ENCODE measurements around the gene DNAL1. TPM values are rescaled to one million over a fixed set of nuclear protein-coding genes. Genes with fewer than 3 reads are reported as not detected.
"Not testable (repeated sequence)": the region's sequence is repeated elsewhere in the genome, so short reads cannot be mapped to it uniquely, and the experiment has no call there.

DNAL1 gene
- total RNA-seq, 1 donor from 2014 or later = 5.2 TPM

GRCh38 chr14:73694083-73694482, 49.3 kb downstream of the DNAL1 start:
- Histone ChIP-seq H3K4me3 (ENCODE audit: low read length in 3 of 3) (no peak overlapping the region), H3K27me3 (ENCODE audit: control insufficient read depth in 3 of 3, insufficient read depth in 3 of 3, low read length in 3 of 3) (no peaks in the 10 kb centered on the region), H3K36me3 (ENCODE audit: control insufficient read depth in 3 of 3, insufficient read depth in 3 of 3, low read length in 3 of 3) (peaks cover 0 to 5% (median 3%) of the 10 kb centered on the region in 3 donors), H3K9ac (ENCODE audit: low read depth in 1 of 3, low read length in 3 of 3) (no peak overlapping the region), H3K4me1 (ENCODE audit: control insufficient read depth in 3 of 3, insufficient read depth in 3 of 3, low read length in 3 of 3) (no peaks in the 10 kb centered on the region), H3K9me3 (ENCODE audit: control insufficient read depth in 3 of 3, low read length in 3 of 3) (no peaks in the 10 kb centered on the region), H3K27ac (ENCODE audit: low read depth, low read length) (no peak overlapping the region)

GRCh38 chr14:73695082-73695481, 50.3 kb downstream of the DNAL1 start:
- Histone ChIP-seq H3K9ac (ENCODE audit: low read depth in 1 of 3, low read length in 3 of 3) (no peak overlapping the region), H3K4me3 (ENCODE audit: low read length in 3 of 3) (no peak overlapping the region), H3K27ac (ENCODE audit: low read depth, low read length) (no peak overlapping the region), H3K27me3 (ENCODE audit: control insufficient read depth in 3 of 3, insufficient read depth in 3 of 3, low read length in 3 of 3) (no peaks in the 10 kb centered on the region), H3K4me1 (ENCODE audit: control insufficient read depth in 3 of 3, insufficient read depth in 3 of 3, low read length in 3 of 3) (no peaks in the 10 kb centered on the region), H3K9me3 (ENCODE audit: control insufficient read depth in 3 of 3, low read length in 3 of 3) (no peaks in the 10 kb centered on the region), H3K36me3 (ENCODE audit: control insufficient read depth in 3 of 3, insufficient read depth in 3 of 3, low read length in 3 of 3) (peaks cover 0 to 3% (median 0%) of the 10 kb centered on the region in 3 donors)

GRCh38 chr14:73695997-73696396, 51.2 kb downstream of the DNAL1 start:
- no peak overlapping the region for H3K4me3 ChIP-seq (ENCODE audit: low read length in 3 of 3)
- peaks cover 0 to 3% (median 0%) of the 10 kb centered on the region in 3 donors for H3K36me3 ChIP-seq (ENCODE audit: control insufficient read depth in 3 of 3, insufficient read depth in 3 of 3, low read length in 3 of 3)
- no peaks in the 10 kb centered on the region for H3K4me1 ChIP-seq (ENCODE audit: control insufficient read depth in 3 of 3, insufficient read depth in 3 of 3, low read length in 3 of 3)
- H3K9me3 ChIP-seq (ENCODE audit: control insufficient read depth in 3 of 3, low read length in 3 of 3) = no peaks in the 10 kb centered on the region
- no peak overlapping the region for H3K9ac ChIP-seq (ENCODE audit: low read depth in 1 of 3, low read length in 3 of 3)
- no peak overlapping the region for H3K27ac ChIP-seq (ENCODE audit: low read depth, low read length)
- no peaks in the 10 kb centered on the region for H3K27me3 ChIP-seq (ENCODE audit: control insufficient read depth in 3 of 3, insufficient read depth in 3 of 3, low read length in 3 of 3)

- no peak overlapping the region for H3K27ac ChIP-seq (ENCODE audit: low read depth, low read length)
- H3K4me3 ChIP-seq (ENCODE audit: low read length in 3 of 3) = no peak overlapping the region
- no peaks in the 10 kb centered on the region for H3K9me3 ChIP-seq (ENCODE audit: control insufficient read depth in 3 of 3, low read length in 3 of 3)
- H3K4me1 ChIP-seq (ENCODE audit: control insufficient read depth in 3 of 3, insufficient read depth in 3 of 3, low read length in 3 of 3) = no peaks in the 10 kb centered on the region
- H3K27me3 ChIP-seq (ENCODE audit: control insufficient read depth in 3 of 3, insufficient read depth in 3 of 3, low read length in 3 of 3) = no peaks in the 10 kb centered on the region
- H3K36me3 ChIP-seq (ENCODE audit: control insufficient read depth in 3 of 3, insufficient read depth in 3 of 3, low read length in 3 of 3) = peaks cover 0 to 3% (median 0%) of the 10 kb centered on the region in 3 donors
- no peak overlapping the region for H3K9ac ChIP-seq (ENCODE audit: low read depth in 1 of 3, low read length in 3 of 3)
Observed at GRCh38 chr14:73696466-73697400, 51.9 kb downstream of the DNAL1 start.

GRCh38 chr14:73700325-73700724, 55.5 kb downstream of the DNAL1 start:
- Histone ChIP-seq H3K9me3 (ENCODE audit: control insufficient read depth in 3 of 3, low read length in 3 of 3) (no peaks in the 10 kb centered on the region), H3K9ac (ENCODE audit: low read depth in 1 of 3, low read length in 3 of 3) (no peak overlapping the region), H3K36me3 (ENCODE audit: control insufficient read depth in 3 of 3, insufficient read depth in 3 of 3, low read length in 3 of 3) (no peaks in the 10 kb centered on the region), H3K27ac (ENCODE audit: low read depth, low read length) (no peak overlapping the region), H3K4me1 (ENCODE audit: control insufficient read depth in 3 of 3, insufficient read depth in 3 of 3, low read length in 3 of 3) (no peaks in the 10 kb centered on the region), H3K4me3 (ENCODE audit: low read length in 3 of 3) (no peak overlapping the region), H3K27me3 (ENCODE audit: control insufficient read depth in 3 of 3, insufficient read depth in 3 of 3, low read length in 3 of 3) (no peaks in the 10 kb centered on the region)

- H3K27me3 ChIP-seq (ENCODE audit: control insufficient read depth in 3 of 3, insufficient read depth in 3 of 3, low read length in 3 of 3); H3K9me3 ChIP-seq (ENCODE audit: control insufficient read depth in 3 of 3, low read length in 3 of 3); H3K27ac ChIP-seq (ENCODE audit: low read depth, low read length); H3K9ac ChIP-seq (ENCODE audit: low read depth in 1 of 3, low read length in 3 of 3); H3K4me3 ChIP-seq (ENCODE audit: low read length in 3 of 3); H3K36me3 ChIP-seq (ENCODE audit: control insufficient read depth in 3 of 3, insufficient read depth in 3 of 3, low read length in 3 of 3): not testable (repeated sequence)
- peaks cover 9 to 12% (median 11%) of the 10 kb centered on the region in 3 donors for H3K4me1 ChIP-seq (ENCODE audit: control insufficient read depth in 3 of 3, insufficient read depth in 3 of 3, low read length in 3 of 3)
Observed at GRCh38 chr14:73708076-73708475, 63.3 kb downstream of the DNAL1 start.

- H3K9ac ChIP-seq (ENCODE audit: low read depth in 1 of 3, low read length in 3 of 3) = no peak overlapping the region
- no peak overlapping the region for H3K27ac ChIP-seq (ENCODE audit: low read depth, low read length)
- H3K9me3 ChIP-seq (ENCODE audit: control insufficient read depth in 3 of 3, low read length in 3 of 3) = no peaks in the 10 kb centered on the region
- no peaks in the 10 kb centered on the region for H3K36me3 ChIP-seq (ENCODE audit: control insufficient read depth in 3 of 3, insufficient read depth in 3 of 3, low read length in 3 of 3)
- H3K27me3 ChIP-seq (ENCODE audit: control insufficient read depth in 3 of 3, insufficient read depth in 3 of 3, low read length in 3 of 3) = no peaks in the 10 kb centered on the region
- no peak overlapping the region for H3K4me3 ChIP-seq (ENCODE audit: low read length in 3 of 3)
- H3K4me1 ChIP-seq (ENCODE audit: control insufficient read depth in 3 of 3, insufficient read depth in 3 of 3, low read length in 3 of 3) = peaks cover 20 to 23% (median 22%) of the 10 kb centered on the region in 3 donors
Observed at GRCh38 chr14:73709904-73710469, 65.2 kb downstream of the DNAL1 start.

- Histone ChIP-seq H3K9ac (ENCODE audit: low read depth in 1 of 3, low read length in 3 of 3) (no peak overlapping the region), H3K27me3 (ENCODE audit: control insufficient read depth in 3 of 3, insufficient read depth in 3 of 3, low read length in 3 of 3) (no peaks in the 10 kb centered on the region), H3K4me3 (ENCODE audit: low read length in 3 of 3) (no peak overlapping the region), H3K9me3 (ENCODE audit: control insufficient read depth in 3 of 3, low read length in 3 of 3) (no peaks in the 10 kb centered on the region), H3K4me1 (ENCODE audit: control insufficient read depth in 3 of 3, insufficient read depth in 3 of 3, low read length in 3 of 3) (peaks cover 20 to 23% (median 22%) of the 10 kb centered on the region in 3 donors), H3K27ac (ENCODE audit: low read depth, low read length) (no peak overlapping the region), H3K36me3 (ENCODE audit: control insufficient read depth in 3 of 3, insufficient read depth in 3 of 3, low read length in 3 of 3) (peaks cover 0 to 4% (median 2%) of the 10 kb centered on the region in 3 donors)
Observed at GRCh38 chr14:73710737-73711136, 66.0 kb downstream of the DNAL1 start.

- Histone ChIP-seq H3K9ac (ENCODE audit: low read depth in 1 of 3, low read length in 3 of 3) (peak overlapping the region in 2 of 3 donors; percentile 34 to 83), H3K4me3 (ENCODE audit: low read length in 3 of 3) (peak overlapping the region; percentile 89 to 92 (median 91)), H3K27ac (ENCODE audit: low read depth, low read length) (no peak overlapping the region), H3K4me1 (ENCODE audit: control insufficient read depth in 3 of 3, insufficient read depth in 3 of 3, low read length in 3 of 3) (peaks cover 20 to 23% (median 22%) of the 10 kb centered on the region in 3 donors), H3K27me3 (ENCODE audit: control insufficient read depth in 3 of 3, insufficient read depth in 3 of 3, low read length in 3 of 3) (no peaks in the 10 kb centered on the region), H3K9me3 (ENCODE audit: control insufficient read depth in 3 of 3, low read length in 3 of 3) (no peaks in the 10 kb centered on the region), H3K36me3 (ENCODE audit: control insufficient read depth in 3 of 3, insufficient read depth in 3 of 3, low read length in 3 of 3) (peaks cover 0 to 14% (median 6%) of the 10 kb centered on the region in 3 donors)
Observed at GRCh38 chr14:73712071-73712506, 67.3 kb downstream of the DNAL1 start.

Measured in skeletal muscle tissue (tissue), 4 donors.